ENCODE measurements around the gene PCBP3. TPM values are rescaled to one million over a fixed set of nuclear protein-coding genes. Genes with fewer than 3 reads are reported as not detected.

PCBP3 gene
- polyA plus RNA-seq (2013, experiment 1 of 2) = 6.0 TPM
- polyA plus RNA-seq (2013, experiment 2 of 2) = 6.1 TPM

- no peaks in the 10 kb centered on the region for H3K36me3 ChIP-seq (ENCODE audit: control insufficient read depth in 1 of 2, insufficient read depth in 2 of 2, low read depth in 1 of 2, low read length in 2 of 2)
- no peak within 1 kb of the TSS for H2BK5ac ChIP-seq (ENCODE audit: low read depth, low read length, poor library complexity, severe bottlenecking)
- no peak within 1 kb of the TSS for H4K91ac ChIP-seq (ENCODE audit: low read length)
- no peak within 1 kb of the TSS for H2BK12ac ChIP-seq (ENCODE audit: low read length in 2 of 2)
- no peak within 1 kb of the TSS for H3K14ac ChIP-seq (ENCODE audit: low read length in 2 of 2)
- no peak within 1 kb of the TSS for H3K27ac ChIP-seq (ENCODE audit: low read length, poor library complexity, severe bottlenecking)
- no peak within 1 kb of the TSS for H3K4ac ChIP-seq (ENCODE audit: low read depth in 1 of 2, low read length in 2 of 2)
- peaks cover 28% of the 10 kb centered on the region for H3K4me1 ChIP-seq (ENCODE audit: control insufficient read depth, insufficient read depth, low read depth, low read length)
- H3K27me3 ChIP-seq (ENCODE audit: control insufficient read depth in 1 of 2, insufficient read depth in 1 of 2, low read length in 2 of 2) = peaks cover 0 to 5% of the 10 kb centered on the region in 2 experiments
- peak; percentile 94 for DNase-seq
- H2AFZ ChIP-seq (ENCODE audit: low read depth, low read length) = no peak within 1 kb of the TSS
- WGBS = 2% methylated on average over 54 of the region's 120 CpGs
- no peak within 1 kb of the TSS for H2AK5ac ChIP-seq (ENCODE audit: low read length, severe bottlenecking)
- H3K18ac ChIP-seq (ENCODE audit: low read depth in 1 of 2, low read length in 2 of 2) = peak within 1 kb of the TSS in 1 of 2 experiments; percentile 21
- peak within 1 kb of the TSS; percentile 34 for H2BK120ac ChIP-seq (ENCODE audit: low read depth, low read length)
- peak within 1 kb of the TSS; percentile 76 for H3K9ac ChIP-seq (ENCODE audit: low read length)
- H3K23ac ChIP-seq (ENCODE audit: low read length in 2 of 2) = peak within 1 kb of the TSS in 1 of 2 experiments; percentile 34
- no peak within 1 kb of the TSS for H2BK15ac ChIP-seq (ENCODE audit: low read depth, poor library complexity, severe bottlenecking)
- H3K79me1 ChIP-seq (replicated peaks; ENCODE audit: low read length, poor library complexity, severe bottlenecking) = peaks cover 17% of the 10 kb centered on the region
- H3K9me3 ChIP-seq (ENCODE audit: control insufficient read depth, low read length) = no peaks in the 10 kb centered on the region
- peak within 1 kb of the TSS; percentile 99 for H3K4me2 ChIP-seq (ENCODE audit: low read length, poor library complexity, severe bottlenecking)
- H4K8ac ChIP-seq (ENCODE audit: low read length) = peak within 1 kb of the TSS; percentile 61
- H3K4me3 ChIP-seq (ENCODE audit: insufficient read depth in 1 of 2, low read depth in 1 of 2, low read length in 2 of 2) = peak within 1 kb of the TSS; percentile 83 to 84
Observed at GRCh38 chr21:45643021-45643980, at the start of gene PCBP3. PCBP3 (plus strand) TSS chr21:45643725; CDS start chr21:45850086, 206,361 bp downstream.

- H3K18ac ChIP-seq (ENCODE audit: low read depth in 1 of 2, low read length in 2 of 2) = no peak overlapping the region
- H4K8ac ChIP-seq (ENCODE audit: low read length) = no peak overlapping the region
- H2AFZ ChIP-seq (ENCODE audit: low read depth, low read length) = no peak overlapping the region
- peaks cover 2% of the 10 kb centered on the region for H3K9me3 ChIP-seq (ENCODE audit: control insufficient read depth, low read length)
- H3K27me3 ChIP-seq (ENCODE audit: control insufficient read depth in 1 of 2, insufficient read depth in 1 of 2, low read length in 2 of 2) = peaks cover 20 to 78% of the 10 kb centered on the region in 2 experiments
- H3K4me2 ChIP-seq (ENCODE audit: low read length, poor library complexity, severe bottlenecking) = no peak overlapping the region
- no peak overlapping the region for H2AK5ac ChIP-seq (ENCODE audit: low read length, severe bottlenecking)
- no peaks in the 10 kb centered on the region for H3K36me3 ChIP-seq (ENCODE audit: control insufficient read depth in 1 of 2, insufficient read depth in 2 of 2, low read depth in 1 of 2, low read length in 2 of 2)
- no peak overlapping the region for H3K27ac ChIP-seq (ENCODE audit: low read length, poor library complexity, severe bottlenecking)
- no peak overlapping the region for H3K4ac ChIP-seq (ENCODE audit: low read depth in 1 of 2, low read length in 2 of 2)
- H3K79me1 ChIP-seq (replicated peaks; ENCODE audit: low read length, poor library complexity, severe bottlenecking) = no peaks in the 10 kb centered on the region
- WGBS = 89% methylated on average over 15 of the region's 17 CpGs
- no peak overlapping the region for H2BK5ac ChIP-seq (ENCODE audit: low read depth, low read length, poor library complexity, severe bottlenecking)
- H2BK12ac ChIP-seq (ENCODE audit: low read length in 2 of 2) = no peak overlapping the region
- no peak overlapping the region for H3K9ac ChIP-seq (ENCODE audit: low read length)
- H4K91ac ChIP-seq (ENCODE audit: low read length) = no peak overlapping the region
- H3K23ac ChIP-seq (ENCODE audit: low read length in 2 of 2) = no peak overlapping the region
- DNase-seq = no peak
- H2BK15ac ChIP-seq (ENCODE audit: low read depth, poor library complexity, severe bottlenecking) = no peak overlapping the region
- no peak overlapping the region for H2BK120ac ChIP-seq (ENCODE audit: low read depth, low read length)
- peaks cover 3% of the 10 kb centered on the region for H3K4me1 ChIP-seq (ENCODE audit: control insufficient read depth, insufficient read depth, low read depth, low read length)
- H3K14ac ChIP-seq (ENCODE audit: low read length in 2 of 2) = no peak overlapping the region
- H3K4me3 ChIP-seq (ENCODE audit: insufficient read depth in 1 of 2, low read depth in 1 of 2, low read length in 2 of 2) = no peak overlapping the region
Observed at GRCh38 chr21:45594721-45595489, 48.6 kb upstream of the PCBP3 start.

GRCh38 chr21:45595574-45596295 lies 47.8 kb upstream of the PCBP3 start:
- Histone ChIP-seq H3K36me3 (ENCODE audit: control insufficient read depth in 1 of 2, insufficient read depth in 2 of 2, low read depth in 1 of 2, low read length in 2 of 2) (no peaks in the 10 kb centered on the region), H3K4me1 (ENCODE audit: control insufficient read depth, insufficient read depth, low read depth, low read length) (no peaks in the 10 kb centered on the region), H3K27me3 (ENCODE audit: control insufficient read depth in 1 of 2, insufficient read depth in 1 of 2, low read length in 2 of 2) (peaks cover 20 to 78% of the 10 kb centered on the region in 2 experiments), H2BK15ac (ENCODE audit: low read depth, poor library complexity, severe bottlenecking) (no peak overlapping the region), H3K14ac (ENCODE audit: low read length in 2 of 2) (no peak overlapping the region), H3K9me3 (ENCODE audit: control insufficient read depth, low read length) (peaks cover 10% of the 10 kb centered on the region), H3K9ac (ENCODE audit: low read length) (no peak overlapping the region), H3K23ac (ENCODE audit: low read length in 2 of 2) (no peak overlapping the region), H4K8ac (ENCODE audit: low read length) (no peak overlapping the region), H4K91ac (ENCODE audit: low read length) (no peak overlapping the region), H2AFZ (ENCODE audit: low read depth, low read length) (no peak overlapping the region), H2BK12ac (ENCODE audit: low read length in 2 of 2) (no peak overlapping the region), H3K4ac (ENCODE audit: low read depth in 1 of 2, low read length in 2 of 2) (no peak overlapping the region), H3K4me3 (ENCODE audit: insufficient read depth in 1 of 2, low read depth in 1 of 2, low read length in 2 of 2) (no peak overlapping the region), H2AK5ac (ENCODE audit: low read length, severe bottlenecking) (no peak overlapping the region), H2BK5ac (ENCODE audit: low read depth, low read length, poor library complexity, severe bottlenecking) (no peak overlapping the region), H3K4me2 (ENCODE audit: low read length, poor library complexity, severe bottlenecking) (no peak overlapping the region), H3K79me1 (replicated peaks; ENCODE audit: low read length, poor library complexity, severe bottlenecking) (no peaks in the 10 kb centered on the region), H3K27ac (ENCODE audit: low read length, poor library complexity, severe bottlenecking) (no peak overlapping the region), H3K18ac (ENCODE audit: low read depth in 1 of 2, low read length in 2 of 2) (no peak overlapping the region), H2BK120ac (ENCODE audit: low read depth, low read length) (no peak overlapping the region)
- WGBS = 89% methylated on average over 16 of the region's 16 CpGs
- no peak for DNase-seq
